Measurements from ENCODE around the gene RASD1. TPM values are rescaled to one million over a fixed set of nuclear protein-coding genes. Genes with fewer than 3 reads are reported as not detected.

The RASD1 gene
- total RNA-seq, 2 donors from 2014 or later: 124 to 175 TPM

- no peaks in the 10 kb centered on the region for H3K36me3 ChIP-seq
Observed at GRCh38 chr17:17527534-17527933, 31.3 kb upstream of the RASD1 start.

DNA sequence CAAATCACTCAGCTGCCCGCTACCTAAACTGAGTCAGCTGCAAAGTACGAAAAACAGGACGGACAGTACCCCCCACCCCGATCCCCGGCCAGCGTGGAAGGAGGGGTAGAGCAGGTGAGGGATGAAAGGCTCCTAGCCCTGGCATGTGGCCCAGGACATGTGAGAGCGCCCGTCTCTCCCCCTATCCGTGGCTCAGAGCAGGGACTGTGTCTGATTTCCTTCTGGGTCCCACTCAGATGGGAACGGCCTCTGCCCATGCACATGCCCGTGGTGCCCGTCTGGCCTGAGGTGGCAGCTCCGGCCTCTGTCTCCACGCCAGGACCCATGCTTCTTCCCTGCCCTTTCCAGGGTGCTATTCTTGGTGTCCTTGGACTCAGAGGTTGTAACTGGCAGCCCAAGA is 30.2 kb upstream of the RASD1 start:
- no peaks in the 10 kb centered on the region for H3K36me3 ChIP-seq
- peak overlapping the region; percentile 14 to 57 for H3K27ac ChIP-seq
- intact Hi-C loops (cut with DNase I): no loop called here
- no peaks in the 10 kb centered on the region for H3K9me3 ChIP-seq
- peaks cover 8% of the 10 kb centered on the region for H3K4me1 ChIP-seq (replicated peaks)
- DNase-seq (ENCODE audit: low spot score): peak; percentile 51
- no peak overlapping the region for H3K4me3 ChIP-seq
- H3K27me3 ChIP-seq (replicated peaks; ENCODE audit: insufficient read depth): no peaks in the 10 kb centered on the region
- no peak for TF ChIP-seq POLR2AphosphoS5 (IDR thresholded peaks at IDR 0.05)
- TF ChIP-seq CTCF (IDR thresholded peaks at IDR 0.05): no peak
- TF ChIP-seq POLR2A (IDR thresholded peaks at IDR 0.05): no peak
- WGBS: 24% methylated on average over 14 of the region's 14 CpGs

More at GRCh38 chr17:17527534-17527933, 31.3 kb upstream of the RASD1 start:
- no peak overlapping the region for H3K4me3 ChIP-seq
- TF ChIP-seq CTCF (IDR thresholded peaks at IDR 0.05): no peak
- no peak for TF ChIP-seq POLR2A (IDR thresholded peaks at IDR 0.05)
- TF ChIP-seq POLR2AphosphoS5 (IDR thresholded peaks at IDR 0.05): no peak
- H3K27me3 ChIP-seq (replicated peaks; ENCODE audit: insufficient read depth): no peaks in the 10 kb centered on the region
- intact Hi-C loops (cut with DNase I): no loop called here
- H3K4me1 ChIP-seq (replicated peaks): peaks cover 8% of the 10 kb centered on the region
- H3K27ac ChIP-seq: no peak overlapping the region
- DNase-seq (ENCODE audit: low spot score): no peak
- H3K9me3 ChIP-seq: no peaks in the 10 kb centered on the region
- 96% methylated on average over 11 of the region's 11 CpGs for WGBS

GRCh38 chr17:17525956-17526355 is 29.8 kb upstream of the RASD1 start:
- Histone ChIP-seq H3K36me3 (no peaks in the 10 kb centered on the region), H3K4me1 (replicated peaks) (peaks cover 8% of the 10 kb centered on the region), H3K27ac (peak overlapping the region; percentile 14 to 57), H3K9me3 (no peaks in the 10 kb centered on the region), H3K27me3 (replicated peaks; ENCODE audit: insufficient read depth) (no peaks in the 10 kb centered on the region), H3K4me3 (no peak overlapping the region)
- TF ChIP-seq POLR2AphosphoS5 (IDR thresholded peaks at IDR 0.05) (no peak), CTCF (IDR thresholded peaks at IDR 0.05) (no peak), POLR2A (IDR thresholded peaks at IDR 0.05) (no peak)
- WGBS: 38% methylated on average over 6 of the region's 6 CpGs
- intact Hi-C loops (cut with DNase I): no loop called here
- DNase-seq (ENCODE audit: low spot score): no peak

- intact Hi-C loops (cut with DNase I): no loop called here
- Histone ChIP-seq H3K4me3 (no peak overlapping the region), H3K4me1 (replicated peaks) (peaks cover 8% of the 10 kb centered on the region), H3K36me3 (no peaks in the 10 kb centered on the region), H3K9me3 (no peaks in the 10 kb centered on the region), H3K27me3 (replicated peaks; ENCODE audit: insufficient read depth) (no peaks in the 10 kb centered on the region), H3K27ac (no peak overlapping the region)
- no peak for DNase-seq (ENCODE audit: low spot score)
- WGBS: 89% methylated on average over 15 of the region's 15 CpGs
- TF ChIP-seq POLR2A (IDR thresholded peaks at IDR 0.05) (no peak), CTCF (IDR thresholded peaks at IDR 0.05) (no peak)
Observed at GRCh38 chr17:17525311-17525710, 29.1 kb upstream of the RASD1 start.

DNA sequence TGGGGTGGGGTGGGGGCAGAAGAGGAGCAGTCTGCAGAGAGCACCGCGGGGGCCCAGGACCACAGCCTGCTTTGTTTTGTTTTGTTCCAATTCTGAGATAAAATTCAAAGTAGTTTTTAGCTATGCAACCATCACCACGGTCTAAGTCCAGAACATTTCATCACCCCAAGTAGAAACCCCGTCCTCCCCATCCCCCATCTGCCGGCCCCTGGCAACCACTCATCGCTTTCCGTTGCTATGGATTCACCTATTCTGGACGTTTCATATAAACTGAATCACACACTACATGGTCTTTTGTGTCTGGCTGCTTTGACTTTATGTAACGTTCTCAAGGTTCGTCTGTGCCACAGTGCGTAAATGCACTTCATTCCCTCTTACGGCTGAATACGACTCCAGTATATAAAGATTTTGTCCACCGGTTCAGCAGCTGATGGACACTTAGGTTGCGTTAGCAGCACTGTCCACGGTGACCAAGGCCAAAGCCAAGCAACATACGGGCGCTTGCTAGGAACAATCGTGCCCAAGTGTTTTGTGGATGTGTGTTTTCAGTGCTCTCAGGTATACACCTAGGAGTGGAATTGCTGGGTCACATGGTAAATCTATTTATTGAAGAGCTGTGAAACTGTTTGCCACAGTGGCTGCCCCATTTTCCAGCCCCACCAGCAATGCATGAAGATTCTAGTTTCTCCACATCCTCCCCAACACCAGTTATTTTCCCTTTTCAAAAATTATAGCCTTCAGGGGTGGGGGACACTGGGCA is 27.7 kb upstream of the RASD1 start:
- no peaks in the 10 kb centered on the region for H3K27me3 ChIP-seq (replicated peaks; ENCODE audit: insufficient read depth)
- H3K27ac ChIP-seq: no peak overlapping the region
- WGBS: 79% methylated on average over 19 of the region's 19 CpGs
- H3K4me3 ChIP-seq: no peak overlapping the region
- no peaks in the 10 kb centered on the region for H3K36me3 ChIP-seq
- DNase-seq (ENCODE audit: low spot score): no peak
- no peaks in the 10 kb centered on the region for H3K9me3 ChIP-seq
- H3K4me1 ChIP-seq (replicated peaks): peaks cover 8% of the 10 kb centered on the region
- intact Hi-C loops (cut with DNase I): no loop called here
- TF ChIP-seq POLR2A (IDR thresholded peaks at IDR 0.05) (no peak), CTCF (IDR thresholded peaks at IDR 0.05) (no peak), POLR2AphosphoS5 (IDR thresholded peaks at IDR 0.05) (no peak)
